A549 (cell line): ENCODE results near the gene SLBP. TPM values are rescaled to one million over a fixed set of nuclear protein-coding genes. Genes with fewer than 3 reads are reported as not detected.

Experiments
- polyA plus RNA-seq, 4 experiments: library from polyadenylated mRNA; depleted of rRNA in 3 of 4; stranded (reverse); fragments of >200 nt; fragmentation: RNase III in 1 of 4; extraction: RNeasy Plus Mini Kit Qiagen cat#74134 plus additional on column Dnase treatment in 1 of 4; gene quantifications; 2 replicates in 3 of 4; 3 replicates in 1 of 4; pipeline ENCODE4 v1.2.3, GENCODE V29; 2011 to 2017
- small RNA-seq, 6 experiments: library from RNA; depleted of rRNA; stranded (forward); fragments of <200 nt; gene quantifications; one replicate each; pipeline ENCODE3, GENCODE V24; 2012

SLBP gene
- polyA plus RNA-seq, 2 of the 4 experiments (the other 2 are of a cell fraction), result 80.5 to 89.9 TPM

Small RNA genes within 50 kb of the gene (small RNA-seq; reads per million reads assigned to genes)
- 0 reads per million in 6 experiments for gene RF00019

Other genes starting within 250 kb of the SLBP start
- gene FAM53A, start 28.0 kb downstream of the SLBP start, polyA plus RNA-seq (2011; rRNA removed), result 0.74 and 1.2 TPM in 2 replicates
- 0.56 to 1.1 TPM (median 0.87 TPM) in 3 replicates for gene FAM53A, start 28.0 kb downstream of the SLBP start, polyA plus RNA-seq (2017; fragmentation: RNase III; extraction: RNeasy Plus Mini Kit Qiagen cat#74134 plus additional on column Dnase treatment)
- 12.7 and 15.5 TPM in 2 replicates for gene TMEM129, start 9.0 kb upstream of the SLBP start, polyA plus RNA-seq (2011; rRNA removed)
- 15.0 to 20.5 TPM (median 20.4 TPM) in 3 replicates for gene TMEM129, start 9.0 kb upstream of the SLBP start, polyA plus RNA-seq (2017; fragmentation: RNase III; extraction: RNeasy Plus Mini Kit Qiagen cat#74134 plus additional on column Dnase treatment)
- gene TACC3, start 9.2 kb upstream of the SLBP start, polyA plus RNA-seq (2011; rRNA removed), result 25.9 and 31.4 TPM in 2 replicates
- gene TACC3, start 9.2 kb upstream of the SLBP start, polyA plus RNA-seq (2017; fragmentation: RNase III; extraction: RNeasy Plus Mini Kit Qiagen cat#74134 plus additional on column Dnase treatment), result 67.3 to 77.2 TPM (median 70.6 TPM) in 3 replicates
- gene FGFR3, start 81.0 kb upstream of the SLBP start, polyA plus RNA-seq (2011; rRNA removed), result 1.6 and 1.9 TPM in 2 replicates
- 3.8 to 4.8 TPM (median 3.9 TPM) in 3 replicates for gene FGFR3, start 81.0 kb upstream of the SLBP start, polyA plus RNA-seq (2017; fragmentation: RNase III; extraction: RNeasy Plus Mini Kit Qiagen cat#74134 plus additional on column Dnase treatment)
- gene LETM1, start 143.8 kb upstream of the SLBP start, polyA plus RNA-seq (2011; rRNA removed), result 18.6 and 20.2 TPM in 2 replicates
- 29.6 to 29.9 TPM (median 29.6 TPM) in 3 replicates for gene LETM1, start 143.8 kb upstream of the SLBP start, polyA plus RNA-seq (2017; fragmentation: RNase III; extraction: RNeasy Plus Mini Kit Qiagen cat#74134 plus additional on column Dnase treatment)
- gene NSD2, start 159.1 kb upstream of the SLBP start, polyA plus RNA-seq (2011; rRNA removed), result 49.3 and 52.6 TPM in 2 replicates
- gene NSD2, start 159.1 kb upstream of the SLBP start, polyA plus RNA-seq (2017; fragmentation: RNase III; extraction: RNeasy Plus Mini Kit Qiagen cat#74134 plus additional on column Dnase treatment), result 43.8 to 47.7 TPM (median 44.5 TPM) in 3 replicates